ENCODE data around the gene TNS3. TPM values are rescaled to one million over a fixed set of nuclear protein-coding genes. Genes with fewer than 3 reads are reported as not detected.

The TNS3 gene
- total RNA-seq, 1 experiment from 2014 or later, result 533 TPM

- DNase-seq (ENCODE audit: low read depth, low spot score) (no peak), ATAC-seq (no peak)
- Histone ChIP-seq H3K9me3 (ENCODE audit: control insufficient read depth, insufficient read depth, low read depth, low read length) (no peaks in the 10 kb centered on the region), H3K4me1 (ENCODE audit: control insufficient read depth, insufficient read depth, low read length) (peaks cover 91% of the 10 kb centered on the region), H3K36me3 (ENCODE audit: control insufficient read depth, insufficient read depth, low read length) (peaks cover 2% of the 10 kb centered on the region; the same call in 1 of the 2 replicates), H3K4me3 (ENCODE audit: low read depth in 2 of 2, low read length in 2 of 2) (no peak overlapping the region), H3K27ac (ENCODE audit: low read length) (peak overlapping the region; percentile 84), H3K27me3 (ENCODE audit: control insufficient read depth, insufficient read depth, low read length) (no peaks in the 10 kb centered on the region)
- TF ChIP-seq POLR2AphosphoS5 (IDR thresholded peaks at IDR 0.05; ENCODE audit: low read depth, low read length) (0 out of 2 replicates have a peak, but pooled peaks have one; percentile 19), SIN3A (IDR thresholded peaks at IDR 0.05; ENCODE audit: borderline replicate concordance, insufficient read depth, low read depth, low read length) (no peak)
- in situ Hi-C loops (cut with HindIII; ENCODE audit: low pct_unique_long_range_greater_than_20kb, low sequenced_read_pairs) (no loop called here), intact Hi-C loops (cut with micrococcal nuclease; ENCODE audit: unreplicated experiment) (no loop called here)
- BruUV-seq (replicated peaks), result no TSS peak
- ChIA-PET CTCF (no interaction called here), POLR2A (no interaction called here)
Observed at GRCh38 chr7:47454974-47455871, 126.7 kb downstream of the TNS3 start.

- Histone ChIP-seq H3K27ac (ENCODE audit: low read length) (peak overlapping the region; percentile 84), H3K27me3 (ENCODE audit: control insufficient read depth, insufficient read depth, low read length) (no peaks in the 10 kb centered on the region), H3K36me3 (ENCODE audit: control insufficient read depth, insufficient read depth, low read length) (peaks cover 2% of the 10 kb centered on the region; the same call in 1 of the 2 replicates), H3K4me3 (ENCODE audit: low read depth in 2 of 2, low read length in 2 of 2) (no peak overlapping the region), H3K9me3 (ENCODE audit: control insufficient read depth, insufficient read depth, low read depth, low read length) (no peaks in the 10 kb centered on the region), H3K4me1 (ENCODE audit: control insufficient read depth, insufficient read depth, low read length) (peaks cover 89% of the 10 kb centered on the region)
- no TSS peak for BruUV-seq (replicated peaks)
- intact Hi-C loops (cut with micrococcal nuclease; ENCODE audit: unreplicated experiment) (no loop called here), in situ Hi-C loops (cut with HindIII; ENCODE audit: low pct_unique_long_range_greater_than_20kb, low sequenced_read_pairs) (no loop called here)
- ATAC-seq (peak; percentile 28), DNase-seq (ENCODE audit: low read depth, low spot score) (no peak)
- POLR2A ChIA-PET, result no interaction called here
- CTCF ChIA-PET, result interaction anchor here (0.6 kb wide), 2 partner anchors 26 to 396 kb away, joined by 3 to 14 read pairs; no protein-coding TSS in a partner anchor
- TF ChIP-seq CTCF (IDR thresholded peaks at IDR 0.05) (no peak), REST (IDR thresholded peaks at IDR 0.05; ENCODE audit: insufficient read depth in 1 of 2, low read depth in 2 of 2, low read length in 1 of 2) (no peak), POLR2AphosphoS5 (IDR thresholded peaks at IDR 0.05; ENCODE audit: low read depth, low read length) (no peak), TCF7L2 (IDR thresholded peaks at IDR 0.05; ENCODE audit: low read depth, low read length) (no peak), SIN3A (IDR thresholded peaks at IDR 0.05; ENCODE audit: borderline replicate concordance, insufficient read depth, low read depth, low read length) (no peak)
Observed at GRCh38 chr7:47454069-47454973, 127.6 kb downstream of the TNS3 start.
